ENCODE measurements around the gene NBPF15. TPM values are rescaled to one million over a fixed set of nuclear protein-coding genes. Genes with fewer than 3 reads are reported as not detected.
"Not testable (repeated sequence)": the region's sequence is repeated elsewhere in the genome, so short reads cannot be mapped to it uniquely, and the experiment has no call there.

The NBPF15 gene
- total RNA-seq, 3 donors from 2014 or later (not counting 1 experiment from before 2014, with no cell fraction given): 12.0 to 29.2 (median 29.0) TPM

- WGBS (ENCODE audit: insufficient coverage): 84% methylated on average over 2 of the region's 4 CpGs
- H3K27me3 Mint-ChIP-seq (ENCODE audit: low read depth in 2 of 2); H3K36me3 Mint-ChIP-seq; H3K4me3 ChIP-seq (ENCODE audit: low read length); H3K9me3 ChIP-seq (ENCODE audit: control insufficient read depth, insufficient read depth, low read length); H3K27ac Mint-ChIP-seq; ATAC-seq; H3K9me3 Mint-ChIP-seq; H3K4me1 Mint-ChIP-seq; H3K27ac ChIP-seq (ENCODE audit: low read length); DNase-seq; H3K36me3 ChIP-seq (ENCODE audit: control insufficient read depth, insufficient read depth, low read length); intact Hi-C loops (cut with micrococcal nuclease); H3K4me1 ChIP-seq (ENCODE audit: control insufficient read depth, insufficient read depth, low read length); H3K27me3 ChIP-seq (ENCODE audit: control insufficient read depth, insufficient read depth, low read length); H3K4me3 Mint-ChIP-seq: not testable (repeated sequence)
These were observed 10.0 kb upstream of the NBPF15 start for GRCh38 chr1:144471434-144471833.

DNA sequence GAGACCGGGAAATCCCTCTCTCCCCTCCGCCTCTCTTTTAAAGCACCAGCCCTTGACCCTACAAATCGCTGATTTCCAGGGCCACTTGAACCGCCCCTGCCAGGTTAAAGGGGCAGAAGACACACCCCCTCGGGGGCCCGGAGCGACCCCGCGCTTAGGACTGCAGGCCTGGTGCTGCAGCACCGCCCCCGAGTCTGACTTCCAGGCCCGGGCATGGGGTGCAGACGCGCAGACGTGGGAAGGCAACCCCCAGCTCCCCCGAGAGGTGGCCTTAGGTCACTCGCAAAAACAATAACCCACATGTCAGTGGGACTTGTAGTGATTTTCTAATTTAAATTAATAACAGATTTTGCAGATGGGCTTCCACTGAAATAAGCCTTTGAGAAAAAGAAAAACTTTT lies 309 bp upstream of the NBPF15 start:
- H3K27ac Mint-ChIP-seq: peak overlapping the region in 1 of 2 donors; percentile 73
- H3K4me1 Mint-ChIP-seq; H3K27me3 Mint-ChIP-seq (ENCODE audit: low read depth in 2 of 2); H3K4me3 Mint-ChIP-seq; ATAC-seq; H3K9me3 ChIP-seq (ENCODE audit: control insufficient read depth, insufficient read depth, low read length); H3K27me3 ChIP-seq (ENCODE audit: control insufficient read depth, insufficient read depth, low read length); H3K36me3 ChIP-seq (ENCODE audit: control insufficient read depth, insufficient read depth, low read length); H3K4me1 ChIP-seq (ENCODE audit: control insufficient read depth, insufficient read depth, low read length); DNase-seq; H3K4me3 ChIP-seq (ENCODE audit: low read length); H3K27ac ChIP-seq (ENCODE audit: low read length); intact Hi-C loops (cut with micrococcal nuclease); H3K36me3 Mint-ChIP-seq; H3K9me3 Mint-ChIP-seq: not testable (repeated sequence)
- WGBS (ENCODE audit: insufficient coverage): no CpG with 5 or more reads among the region's 17 CpGs

- H3K27ac ChIP-seq (ENCODE audit: low read length); H3K27ac Mint-ChIP-seq; H3K4me1 Mint-ChIP-seq; H3K36me3 ChIP-seq (ENCODE audit: control insufficient read depth, insufficient read depth, low read length); H3K9me3 Mint-ChIP-seq; H3K36me3 Mint-ChIP-seq; H3K9me3 ChIP-seq (ENCODE audit: control insufficient read depth, insufficient read depth, low read length); H3K4me3 Mint-ChIP-seq; DNase-seq; H3K27me3 ChIP-seq (ENCODE audit: control insufficient read depth, insufficient read depth, low read length); H3K27me3 Mint-ChIP-seq (ENCODE audit: low read depth in 2 of 2); H3K4me1 ChIP-seq (ENCODE audit: control insufficient read depth, insufficient read depth, low read length); intact Hi-C loops (cut with micrococcal nuclease): not testable (repeated sequence)
- peak overlapping the region; percentile 44 for H3K4me3 ChIP-seq (ENCODE audit: low read length)
- 0% methylated on average over 4 of the region's 15 CpGs for WGBS (ENCODE audit: insufficient coverage)
- peak in 2 of 3 donors; percentile 35 to 57 for ATAC-seq
These were observed 783 bp downstream of the NBPF15 start for GRCh38 chr1:144460686-144461085.

- H3K9me3 Mint-ChIP-seq; H3K27ac ChIP-seq (ENCODE audit: low read length); H3K27me3 ChIP-seq (ENCODE audit: control insufficient read depth, insufficient read depth, low read length); ATAC-seq; H3K4me1 ChIP-seq (ENCODE audit: control insufficient read depth, insufficient read depth, low read length); H3K4me3 Mint-ChIP-seq; H3K9me3 ChIP-seq (ENCODE audit: control insufficient read depth, insufficient read depth, low read length); DNase-seq; H3K27ac Mint-ChIP-seq; H3K27me3 Mint-ChIP-seq (ENCODE audit: low read depth in 2 of 2); H3K4me1 Mint-ChIP-seq; H3K36me3 Mint-ChIP-seq; intact Hi-C loops (cut with micrococcal nuclease); H3K4me3 ChIP-seq (ENCODE audit: low read length); H3K36me3 ChIP-seq (ENCODE audit: control insufficient read depth, insufficient read depth, low read length): not testable (repeated sequence)
- 97% methylated on average over 9 of the region's 18 CpGs for WGBS (ENCODE audit: insufficient coverage)
These were observed 19.1 kb downstream of the NBPF15 start for GRCh38 chr1:144442402-144442801.

DNA sequence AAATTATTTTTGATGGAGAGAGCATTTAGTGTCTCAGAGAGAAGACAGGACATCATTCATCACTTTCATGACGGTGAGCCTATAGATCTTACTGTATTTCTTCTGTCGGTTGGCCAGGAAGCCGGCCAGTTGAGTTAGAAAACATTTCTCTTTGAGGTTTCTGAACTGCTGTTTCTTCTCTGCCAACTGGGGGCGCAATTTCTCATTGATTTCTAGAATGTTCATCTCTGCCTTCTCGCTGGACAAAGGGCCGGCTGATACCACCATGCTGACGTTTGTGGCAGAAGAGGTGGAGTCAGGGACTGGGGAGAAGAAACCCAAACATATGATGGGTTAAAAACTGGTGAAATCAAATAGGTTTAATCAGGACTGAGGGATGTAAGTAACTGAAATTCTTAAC lies 21.7 kb downstream of the NBPF15 start:
- H3K4me1 ChIP-seq (ENCODE audit: control insufficient read depth, insufficient read depth, low read length); H3K27ac Mint-ChIP-seq; intact Hi-C loops (cut with micrococcal nuclease); H3K9me3 Mint-ChIP-seq; H3K27ac ChIP-seq (ENCODE audit: low read length); H3K27me3 ChIP-seq (ENCODE audit: control insufficient read depth, insufficient read depth, low read length); H3K4me3 Mint-ChIP-seq; H3K4me1 Mint-ChIP-seq; H3K36me3 ChIP-seq (ENCODE audit: control insufficient read depth, insufficient read depth, low read length); H3K4me3 ChIP-seq (ENCODE audit: low read length); H3K9me3 ChIP-seq (ENCODE audit: control insufficient read depth, insufficient read depth, low read length); DNase-seq; H3K36me3 Mint-ChIP-seq; H3K27me3 Mint-ChIP-seq (ENCODE audit: low read depth in 2 of 2); ATAC-seq: not testable (repeated sequence)
- 56% methylated on average over 2 of the region's 7 CpGs for WGBS (ENCODE audit: insufficient coverage)

DNA sequence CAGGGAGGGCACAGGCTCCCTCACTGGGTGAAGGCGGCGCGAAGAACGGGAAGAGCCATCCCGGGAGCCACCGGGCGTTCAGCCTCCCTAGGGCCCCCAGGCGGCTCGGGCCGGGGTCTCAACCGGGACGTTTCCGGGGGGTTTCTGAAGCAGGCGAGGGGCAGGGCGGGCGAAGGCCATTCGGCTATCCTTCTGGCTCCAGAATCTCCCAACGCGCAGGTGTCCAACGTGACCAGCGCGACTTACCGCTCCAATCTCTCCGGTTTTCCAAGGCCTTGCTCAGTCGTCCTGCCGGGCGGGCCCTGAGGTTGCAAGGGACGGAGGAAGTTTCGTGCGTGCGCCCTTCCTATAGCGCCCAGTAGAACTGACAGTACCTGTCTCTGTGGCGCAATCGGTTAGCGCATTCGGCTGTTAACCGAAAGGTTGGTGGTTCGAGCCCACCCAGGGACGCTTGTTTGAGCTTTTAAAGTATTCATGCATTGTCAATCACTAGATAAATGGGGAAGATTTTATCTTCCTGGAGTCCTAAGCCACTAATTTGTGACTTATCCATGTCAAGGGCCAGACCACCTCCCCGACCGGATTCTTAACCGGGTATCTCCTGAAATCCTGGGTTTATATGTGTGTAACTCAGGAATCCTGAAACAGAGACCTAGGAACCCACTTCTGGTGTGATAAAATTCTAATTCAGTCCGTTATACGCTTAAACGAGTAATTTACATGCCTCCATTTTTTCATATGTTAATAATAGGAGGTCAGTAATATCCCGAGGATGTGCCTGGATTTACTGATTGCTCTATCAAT lies 42.4 kb downstream of the NBPF15 start:
- ATAC-seq; H3K36me3 ChIP-seq (ENCODE audit: control insufficient read depth, insufficient read depth, low read length); H3K9me3 Mint-ChIP-seq; H3K4me1 Mint-ChIP-seq; H3K9me3 ChIP-seq (ENCODE audit: control insufficient read depth, insufficient read depth, low read length); H3K27me3 ChIP-seq (ENCODE audit: control insufficient read depth, insufficient read depth, low read length); intact Hi-C loops (cut with micrococcal nuclease); H3K36me3 Mint-ChIP-seq; H3K27me3 Mint-ChIP-seq (ENCODE audit: low read depth in 2 of 2): not testable (repeated sequence)
- peak overlapping the region; percentile 50 for H3K4me3 ChIP-seq (ENCODE audit: low read length)
- H3K4me1 ChIP-seq (ENCODE audit: control insufficient read depth, insufficient read depth, low read length): peaks cover 17% of the 10 kb centered on the region
- under 1% methylated on average over 35 of the region's 46 CpGs for WGBS (ENCODE audit: insufficient coverage)
- peak overlapping the region; percentile 87 for H3K4me3 Mint-ChIP-seq
- DNase-seq: peak; percentile 49 to 70
- peak overlapping the region; percentile 13 for H3K27ac ChIP-seq (ENCODE audit: low read length)
- peak overlapping the region; percentile 80 for H3K27ac Mint-ChIP-seq

DNA sequence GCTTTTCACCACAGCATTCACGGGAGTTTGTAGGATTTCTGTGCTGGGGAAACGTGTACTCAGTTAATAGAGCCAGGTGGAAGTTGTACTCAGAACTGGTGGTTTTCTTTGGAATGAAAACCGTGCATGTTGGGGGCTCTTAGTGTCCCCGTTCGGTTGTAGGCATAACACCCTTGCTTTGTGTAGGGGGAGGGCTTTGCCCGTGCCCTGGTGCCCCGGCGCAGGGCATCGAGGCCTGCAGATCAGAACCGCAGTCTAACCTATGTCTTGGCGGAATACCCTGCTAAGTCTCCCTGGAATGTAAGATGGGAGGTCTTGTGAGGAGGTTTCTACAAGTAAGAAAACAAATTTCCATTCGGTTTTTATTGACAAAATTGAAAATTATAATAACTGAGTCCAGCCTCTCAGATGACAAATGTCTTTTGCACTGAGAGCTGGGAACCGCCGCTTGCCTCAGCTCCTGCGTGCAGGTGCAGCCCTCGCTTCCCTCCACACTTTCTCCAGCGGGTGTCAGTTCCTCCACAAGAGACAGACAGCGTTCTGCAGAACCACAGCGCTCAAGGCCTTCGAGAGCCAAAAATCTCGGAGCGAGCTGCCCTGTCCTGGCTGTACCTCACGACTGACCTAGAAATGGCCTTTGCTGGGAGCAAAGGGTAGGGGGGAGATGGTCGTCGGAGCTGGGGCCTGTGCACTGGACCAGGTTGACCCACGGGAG lies 47.9 kb downstream of the NBPF15 start:
- DNase-seq; H3K27me3 Mint-ChIP-seq (ENCODE audit: low read depth in 2 of 2); H3K36me3 ChIP-seq (ENCODE audit: control insufficient read depth, insufficient read depth, low read length); H3K9me3 ChIP-seq (ENCODE audit: control insufficient read depth, insufficient read depth, low read length); H3K36me3 Mint-ChIP-seq; intact Hi-C loops (cut with micrococcal nuclease); H3K27me3 ChIP-seq (ENCODE audit: control insufficient read depth, insufficient read depth, low read length); H3K9me3 Mint-ChIP-seq: not testable (repeated sequence)
- WGBS (ENCODE audit: insufficient coverage): 0% methylated on average over 6 of the region's 26 CpGs
- peak overlapping the region; percentile 96 to 99 for H3K27ac Mint-ChIP-seq
- Histone ChIP-seq H3K4me3 (ENCODE audit: low read length) (peak overlapping the region; percentile 43), H3K4me1 (ENCODE audit: control insufficient read depth, insufficient read depth, low read length) (peaks cover 21% of the 10 kb centered on the region), H3K27ac (ENCODE audit: low read length) (peak overlapping the region; percentile 84)
- peak in 2 of 3 donors; percentile 6 to 8 for ATAC-seq
- H3K4me3 Mint-ChIP-seq: peak overlapping the region; percentile 100
- H3K4me1 Mint-ChIP-seq: peaks cover 15 to 16% of the 10 kb centered on the region in 2 donors

All from natural killer cell (primary cell).